Measurements from ENCODE around the gene MAL.
"Not testable (repeated sequence)": the region's sequence is repeated elsewhere in the genome, so short reads cannot be mapped to it uniquely, and the experiment has no call there.

MAL gene

GRCh38 chr2:95032868-95033603 lies 7.5 kb downstream of the MAL start:
- DNase-seq (ENCODE audit: low read depth in 2 of 2), result no peak

DNA sequence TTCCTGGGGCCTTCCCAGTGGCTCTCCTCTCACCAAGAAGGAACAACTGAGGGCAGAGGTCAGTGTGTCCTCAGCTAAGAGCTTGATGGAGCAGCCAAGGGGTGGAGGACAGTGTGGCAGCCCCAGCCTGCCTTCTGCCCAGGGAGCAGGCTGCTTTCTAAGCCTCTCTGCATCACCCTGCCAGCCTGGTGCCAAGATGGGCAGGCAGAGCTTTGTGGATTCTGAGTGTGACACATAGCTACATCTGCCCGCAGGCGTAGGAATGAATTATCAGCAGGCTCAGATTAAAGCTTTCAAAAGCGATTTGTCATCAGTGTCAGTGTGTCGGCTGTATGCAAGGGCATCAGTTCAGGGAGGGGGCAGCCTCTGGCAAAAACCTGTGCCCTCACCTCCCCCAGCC lies 8.7 kb downstream of the MAL start:
- DNase-seq (ENCODE audit: low read depth in 2 of 2), result no peak

GRCh38 chr2:95034818-95035217 lies 9.3 kb downstream of the MAL start:
- no peak for DNase-seq (ENCODE audit: low read depth in 2 of 2)

- DNase-seq (ENCODE audit: low read depth in 2 of 2), result no peak
These were observed 11.3 kb downstream of the MAL start for GRCh38 chr2:95036596-95037383.

- DNase-seq (ENCODE audit: low read depth in 2 of 2), result no peak
These were observed 11.9 kb downstream of the MAL start for GRCh38 chr2:95037384-95037839.

DNA sequence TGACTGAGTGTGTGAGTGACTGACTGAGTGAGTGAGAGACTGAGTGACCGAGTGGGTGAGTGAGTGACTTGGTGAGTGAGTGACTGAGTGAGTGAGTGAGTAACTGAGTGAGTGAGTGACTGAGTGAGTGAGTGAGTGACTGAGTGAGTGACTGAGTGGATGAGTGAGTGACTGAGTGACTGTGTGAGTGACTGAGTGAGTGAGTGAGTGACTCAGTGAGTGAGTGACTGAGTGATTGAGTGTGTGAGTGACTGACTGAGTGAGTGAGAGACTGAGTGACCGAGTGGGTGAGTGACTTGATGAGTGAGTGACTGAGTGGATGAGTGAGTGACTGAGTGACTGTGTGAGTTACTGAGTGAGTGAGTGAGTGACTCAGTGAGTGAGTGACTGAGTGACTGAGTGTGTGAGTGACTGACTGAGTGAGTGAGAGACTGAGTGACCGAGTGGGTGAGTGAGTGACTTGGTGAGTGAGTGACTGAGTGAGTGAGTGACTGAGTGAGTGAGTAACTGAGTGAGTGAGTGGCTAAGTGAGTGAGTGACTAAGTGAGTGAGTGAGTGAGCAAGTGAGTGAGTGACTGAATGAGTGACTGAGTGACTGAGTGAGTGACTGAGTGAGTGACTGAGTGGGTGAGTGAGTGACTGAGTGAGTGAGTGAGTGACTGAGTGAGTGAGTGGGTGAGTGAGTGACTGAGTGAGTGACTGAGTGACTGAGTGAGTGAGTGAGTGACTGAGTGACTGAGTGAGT lies 12.5 kb downstream of the MAL start:
- DNase-seq (ENCODE audit: low read depth in 2 of 2), result not testable (repeated sequence)

GRCh38 chr2:95038635-95039298 lies 13.3 kb downstream of the MAL start:
- no peak for DNase-seq (ENCODE audit: low read depth in 2 of 2)

GRCh38 chr2:95039363-95039762 lies 13.9 kb downstream of the MAL start:
- DNase-seq (ENCODE audit: low read depth in 2 of 2), result peak in 1 of 2 donors; percentile 21

GRCh38 chr2:95039978-95040377 lies 14.5 kb downstream of the MAL start:
- no peak for DNase-seq (ENCODE audit: low read depth in 2 of 2)

DNA sequence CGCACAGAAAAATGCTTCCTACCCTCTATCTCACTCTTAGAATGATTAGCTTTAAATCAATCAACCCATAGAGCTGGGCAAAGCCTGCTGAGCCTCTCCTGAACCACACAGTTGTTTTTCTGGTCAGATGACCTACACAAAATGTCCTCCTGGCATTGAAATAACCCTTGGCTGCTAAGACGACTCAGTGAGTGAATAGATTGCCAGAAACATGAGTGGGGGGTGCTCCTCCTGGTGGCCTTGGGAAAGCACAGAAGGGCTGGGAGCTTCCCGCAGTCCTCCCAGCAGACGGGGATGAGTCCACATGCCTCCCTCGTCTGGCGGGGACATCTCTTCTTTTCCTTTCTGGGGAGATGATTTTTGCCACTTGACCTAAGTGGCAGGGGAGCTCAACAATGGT lies 14.9 kb downstream of the MAL start:
- DNase-seq (ENCODE audit: low read depth in 2 of 2), result no peak

DNA sequence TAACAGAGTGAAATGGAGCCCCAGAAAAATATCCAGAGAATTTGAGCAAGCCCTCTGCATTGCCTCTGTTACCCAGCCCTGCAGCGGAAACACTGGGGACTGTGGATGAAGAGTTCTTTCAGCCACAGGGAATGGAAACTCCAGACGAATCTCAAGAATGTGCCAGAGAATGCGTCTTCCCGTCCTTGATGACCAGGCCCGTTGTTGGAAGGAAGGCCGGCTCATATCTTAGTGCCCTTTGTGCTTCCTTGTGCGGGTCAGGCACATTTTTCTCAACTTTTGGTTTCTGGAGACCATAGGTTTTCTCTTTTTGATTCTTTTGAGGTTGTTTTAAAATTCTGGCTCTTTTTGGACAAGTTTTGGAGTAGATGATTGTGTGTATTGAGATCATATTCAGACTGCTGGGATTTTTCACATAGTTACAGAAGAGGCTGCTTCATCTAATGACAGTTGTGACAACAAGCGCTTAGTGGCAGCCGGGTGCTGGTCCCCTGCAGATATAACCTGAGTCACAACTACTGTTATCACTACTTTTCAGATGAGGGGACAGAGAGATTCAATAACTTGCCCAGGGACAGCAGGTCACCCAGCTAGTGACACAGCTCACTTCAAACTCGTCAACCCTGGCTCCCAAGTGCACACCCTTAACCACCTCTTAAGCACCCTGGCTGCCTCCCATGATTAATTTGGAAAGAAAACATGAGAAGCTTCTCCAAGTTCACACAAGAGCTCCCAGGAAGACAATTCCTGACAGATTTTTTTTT lies 15.7 kb downstream of the MAL start:
- no peak for DNase-seq (ENCODE audit: low read depth in 2 of 2)

- DNase-seq (ENCODE audit: low read depth in 2 of 2), result no peak
These were observed 16.4 kb downstream of the MAL start for GRCh38 chr2:95041824-95042442.

DNA sequence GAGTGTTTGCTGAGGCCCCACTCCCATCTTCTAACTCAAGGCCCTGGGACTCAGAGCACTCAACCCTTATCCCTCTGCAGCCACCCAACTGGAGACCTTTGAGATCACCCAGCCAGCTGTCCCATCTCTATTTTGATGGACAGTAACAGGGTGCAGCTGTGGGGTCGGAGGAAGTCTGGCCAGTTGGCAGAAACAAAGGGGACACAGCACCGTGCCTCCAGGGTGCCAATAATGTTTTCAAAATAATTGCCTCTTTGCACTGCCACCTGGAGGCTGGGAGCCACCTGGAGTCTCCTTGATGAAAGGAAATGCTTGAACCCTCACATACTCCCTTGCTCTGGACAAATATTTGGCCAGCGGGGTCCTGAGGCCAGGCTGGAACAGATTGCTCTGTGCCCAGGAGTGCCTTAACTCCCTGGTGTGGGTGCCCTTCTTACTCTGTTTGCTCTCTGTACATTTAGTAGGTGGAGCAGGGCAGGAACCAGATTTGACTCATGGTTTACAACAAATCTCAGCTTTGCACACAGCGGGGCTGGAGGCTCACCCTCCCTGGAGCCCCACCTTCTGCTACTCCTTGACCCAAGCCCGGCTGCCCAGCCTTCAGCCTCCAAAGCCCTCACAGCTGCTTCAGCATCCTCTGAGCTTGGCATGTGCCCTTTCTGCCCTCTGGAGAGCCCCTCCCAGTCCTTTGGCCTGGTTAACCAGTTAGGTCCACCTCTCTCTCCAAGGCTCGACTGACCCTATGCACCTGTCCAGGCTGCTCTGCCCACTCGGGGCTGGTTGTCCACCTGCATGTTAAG lies 17.2 kb downstream of the MAL start:
- DNase-seq (ENCODE audit: low read depth in 2 of 2), result no peak

DNA sequence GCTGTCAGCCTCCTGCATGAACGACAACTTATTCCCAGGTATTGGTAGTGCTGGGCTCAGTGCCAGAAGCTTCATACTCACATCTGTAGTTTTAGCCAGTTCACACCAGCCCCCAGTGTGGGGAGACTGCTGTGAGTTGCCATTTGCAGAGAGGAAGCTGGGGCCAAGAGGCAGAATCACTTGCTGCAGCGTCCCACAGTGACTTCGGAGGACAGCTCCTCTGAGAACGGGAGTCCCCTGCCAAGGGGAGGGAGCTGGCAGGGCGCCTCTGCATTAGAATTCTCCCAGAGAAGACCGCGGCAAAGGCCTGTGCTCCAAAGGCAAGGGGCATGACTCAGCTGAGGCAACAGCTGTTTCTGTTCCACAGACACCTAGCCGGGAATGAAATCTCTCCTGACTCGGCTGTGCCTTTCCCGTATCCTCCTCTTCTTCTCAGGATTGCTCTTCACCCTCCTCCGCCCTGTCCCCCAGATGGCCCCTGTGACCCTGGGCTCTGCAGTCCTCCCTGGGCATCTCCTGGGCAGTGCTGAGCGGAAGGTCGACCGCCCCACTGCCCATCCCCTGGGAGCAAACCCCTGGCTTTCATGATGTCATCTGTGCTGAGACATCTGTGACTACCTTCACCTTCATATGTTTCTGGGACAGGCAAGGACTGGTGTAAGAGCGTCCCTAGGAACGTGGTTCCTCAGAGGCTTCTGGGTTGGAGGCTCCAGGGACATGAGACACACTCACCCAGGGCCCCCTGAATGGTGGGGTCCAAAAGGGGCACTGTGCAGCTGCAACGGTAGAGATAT lies 18.0 kb downstream of the MAL start:
- peak in 1 of 2 donors; percentile 23 for DNase-seq (ENCODE audit: low read depth in 2 of 2)

DNA sequence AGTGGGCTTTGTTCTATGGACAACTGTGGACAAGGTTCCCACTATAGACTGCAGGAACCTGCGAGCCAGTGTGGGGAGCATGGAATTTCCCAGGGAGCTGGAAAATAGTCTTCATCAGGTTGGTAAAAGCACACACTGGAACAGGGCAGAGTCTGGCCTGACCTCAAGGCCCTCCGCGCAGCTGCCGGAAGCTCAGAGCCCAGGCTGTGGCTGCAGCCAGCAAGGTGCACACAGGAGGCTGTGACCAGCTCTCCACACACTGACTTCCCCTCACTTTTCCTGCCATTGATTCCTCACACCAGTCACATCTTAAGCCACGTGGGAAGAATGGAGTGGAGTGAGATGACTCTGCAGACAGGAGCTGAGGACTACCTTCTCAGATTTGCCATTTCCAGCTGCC lies 19.1 kb downstream of the MAL start:
- no peak for DNase-seq (ENCODE audit: low read depth in 2 of 2)

DNA sequence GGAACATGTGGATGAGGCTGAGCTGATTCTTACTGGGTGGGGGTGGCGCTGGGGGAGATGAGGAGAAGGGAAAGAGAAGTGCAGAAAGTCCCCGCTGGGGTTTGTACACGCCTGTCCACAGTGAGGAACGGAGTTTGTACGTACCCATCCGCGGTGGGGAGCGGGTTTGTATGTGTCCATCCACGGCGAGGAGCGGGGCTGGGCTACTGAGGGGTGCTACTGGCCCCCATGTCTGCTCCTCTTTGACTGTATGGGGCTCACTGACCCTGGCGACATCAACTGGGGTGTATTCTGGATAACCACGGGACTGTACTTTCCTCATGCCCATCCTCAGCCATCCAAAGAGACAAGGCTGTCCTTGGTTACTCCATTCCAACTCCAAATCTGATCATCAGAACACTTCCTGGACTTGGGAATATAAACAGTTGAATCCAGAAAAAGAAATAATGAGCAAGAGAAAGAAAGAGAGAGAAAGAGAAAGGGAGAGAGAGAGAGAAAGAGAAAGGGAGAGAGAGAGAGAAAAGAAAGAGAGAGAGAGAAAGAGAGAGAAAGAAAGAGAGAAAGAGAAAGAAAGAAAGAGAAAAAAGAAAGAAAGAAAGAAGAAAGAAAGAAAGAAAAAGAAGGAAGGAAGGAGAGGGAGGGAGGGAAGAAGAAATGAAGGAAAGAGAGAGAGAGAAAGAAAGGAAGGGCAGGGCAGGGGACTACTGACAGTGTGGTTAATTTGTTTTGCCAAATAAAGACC lies 21.0 kb downstream of the MAL start:
- DNase-seq (ENCODE audit: low read depth in 2 of 2), result no peak

DNA sequence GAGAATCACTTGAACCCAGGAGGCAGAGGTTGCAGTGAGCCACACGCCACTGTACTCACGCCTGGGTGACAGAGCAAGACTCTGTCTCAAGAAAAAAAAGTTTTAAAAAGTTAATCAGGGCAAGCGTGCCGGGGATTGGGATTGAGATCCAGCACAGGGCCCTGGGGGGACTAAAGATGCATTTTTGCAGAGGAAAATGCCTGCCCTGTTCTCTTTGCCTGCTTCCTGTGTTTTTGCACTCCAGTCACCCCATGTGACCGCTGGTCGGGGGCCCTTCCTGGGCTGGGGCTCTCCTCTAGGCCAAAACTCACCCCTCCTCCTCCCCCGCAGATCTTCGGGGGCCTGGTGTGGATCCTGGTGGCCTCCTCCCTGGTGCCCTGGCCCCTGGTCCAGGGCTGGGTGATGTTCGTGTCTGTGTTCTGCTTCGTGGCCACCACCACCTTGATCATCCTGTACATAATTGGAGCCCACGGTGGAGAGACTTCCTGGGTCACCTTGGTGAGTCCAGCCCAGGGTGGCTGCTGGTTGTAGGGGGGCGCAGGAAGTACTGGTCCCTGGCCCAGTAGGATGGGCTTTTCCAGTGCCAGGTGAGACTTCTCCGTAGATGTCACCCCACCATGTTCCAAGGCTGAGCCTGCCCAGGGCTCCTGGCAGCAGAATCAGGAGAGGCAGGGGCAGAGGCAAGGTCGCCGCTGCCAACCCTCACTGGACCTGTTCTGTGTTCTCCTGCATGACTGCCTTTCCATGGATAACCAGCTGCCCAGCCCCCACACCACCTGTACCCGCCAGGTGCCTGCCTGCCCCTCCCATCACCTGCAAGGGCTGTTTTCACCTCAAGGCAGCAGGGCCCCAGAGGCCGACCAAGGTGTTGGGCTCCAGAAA lies 22.4 kb downstream of the MAL start:
- DNase-seq (ENCODE audit: low read depth in 2 of 2), result no peak
